Heart left ventricle (tissue), 16 donors: ENCODE measurements around the gene ARHGAP26. TPM values are rescaled to one million over a fixed set of nuclear protein-coding genes. Genes with fewer than 3 reads are reported as not detected.
"Not testable (repeated sequence)": the region's sequence is repeated elsewhere in the genome, so short reads cannot be mapped to it uniquely, and the experiment has no call there.

Source experiments
- ATAC-seq, 4 donors: fragments of 200-7000 bp; cut with Tn5 transposase; one replicate each; pipeline ENCODE4 v1.9.1; 2020 to 2022; ENCODE audit warnings: moderate library complexity in 4 of 4, mild to moderate bottlenecking in 3 of 4, moderate number of reproducible peaks in 1 of 4
- DNase-seq, 5 donors: peaks; one replicate each; pipeline ENCODE4 v3.0.0-alpha.2; 2020
- H3K27ac ChIP-seq, 12 donors: fragments of 200-600 bp; sonication (generic) in 4 of 12; one replicate each; pipeline versions ENCODE4 v1.5.0 to v1.8.0; 2016 to 2022; ENCODE audit warnings: mild to moderate bottlenecking in 2 of 12
- H3K27me3 ChIP-seq, 9 donors: fragments of 200-600 bp; sonication (generic) in 2 of 9; one replicate each; pipeline versions ENCODE4 v1.5.1 to v1.8.0; 2016 to 2022; ENCODE audit warnings: mild to moderate bottlenecking in 3 of 9
- H3K36me3 ChIP-seq, 9 donors: fragments of 200-600 bp; sonication (generic) in 2 of 9; one replicate each; pipeline versions ENCODE4 v1.5.0 to v1.8.0; 2018 to 2022; ENCODE audit warnings: mild to moderate bottlenecking in 2 of 9
- H3K4me1 ChIP-seq, 12 donors: fragments of 200-600 bp; sonication (generic) in 4 of 12; one replicate each; pipeline versions ENCODE4 v1.5.0 to v1.8.0; 2016 to 2022; ENCODE audit warnings: mild to moderate bottlenecking in 3 of 12
- H3K4me3 ChIP-seq, 12 donors: fragments of 200-600 bp; sonication (generic) in 4 of 12; one replicate each; pipeline versions ENCODE4 v1.5.0 to v1.8.0; 2017 to 2022; ENCODE audit warnings: mild to moderate bottlenecking in 9 of 12, moderate library complexity in 4 of 12
- H3K9me3 ChIP-seq, 12 donors: fragments of 200-600 bp; sonication (generic) in 4 of 12; one replicate each; pipeline versions ENCODE4 v1.5.0 to v1.8.0; 2016 to 2022; ENCODE audit warnings: mild to moderate bottlenecking in 1 of 12
- POLR2A ChIP-seq, 2 donors: fragments of 450-650 bp; IDR thresholded peaks; one replicate each; pipeline ENCODE4 v1.6.1; 2017; ENCODE audit warnings: antibody characterized with exemption in 2 of 2, mild to moderate bottlenecking in 2 of 2, moderate library complexity in 2 of 2
- WGBS, 4 donors: extraction: QIAGEN DNeasy Blood & Tissue Kit in 2 of 4; methylation state at CpG; one replicate each; pipeline versions ENCODE4 v1.1.5 to v1.1.7; 2013 to 2018; 5-methylcytosine and 5-hydroxymethylcytosine counted together
- intact Hi-C, 10 donors: fragments of 100-400 bp; cut with DNase I; formaldehyde crosslinking; loops; one replicate each; pipeline versions ENCODE4 v1.11.1 to v1.14.2; 2022
- polyA plus RNA-seq, 2 donors: library from polyadenylated mRNA; stranded (reverse); fragments of 200-250 nt; gene quantifications; one replicate each; pipeline ENCODE4 v1.2.3, GENCODE V29; 2013
- total RNA-seq, 9 donors: library from RNA; depleted of rRNA in 2 of 9; stranded (reverse); fragments of >200 nt in 2 of 9; fragmentation: NEBNext Ultra II Directional in 3 of 9; extraction: Animal tissue kit (Norgen Biotek cat#: 25700) in 3 of 9; gene quantifications; one replicate each; pipeline versions ENCODE4 v1.1.0 to v1.2.4, GENCODE V29; 2016 to 2023
- TF ChIP-seq, protein P1 (sequence below), 12 donors: fragments of 200-600 bp; sonication (generic) in 4 of 12; IDR thresholded peaks; one replicate each; pipeline versions ENCODE4 v1.5.0 to v1.8.0; 2018 to 2022; ENCODE audit warnings: antibody characterized with exemption in 12 of 12, mild to moderate bottlenecking in 5 of 12
- donor health status: ischemic (EF 13 %, LVEDD 7.1; RV severe dilation, severe dysfunction).
- donor health status: healthy with polysubstance abuse.
- donor health status: DM: no; HTN: yes; CAD: no.
- donor health status: DM: no; HTN: no; CAD: no.
- donor health status: ischemic (EF 25% LVEDD 6.9; RV normal size, moderate dysfunction).
- donor health status: ischemic (EF 25% LVEDD 5.7; RV mildly dilated, moderate dysfunction).
- donor health status: healthy.
- donor health status: DM: yes; HTN: yes; CAD: no.
- donor health status: ischemic (EF 35%, LVEDD 5.7; RV mildly dilated, moderate dysfunction).
- donor health status: nonischemic (EF 11% LVEDD 7.7; RV severe dilation, severe dysfunction).
- donor health status: DM: yes; HTN: yes; CAD: no.
- donor health status: PGD.
- donor health status: ischemic (EF 29% LVEDD 5.4; RV normal size, mild dysfunction).
- donor health status: nonischemic (EF 23%, LVEDD 6.1; RV moderate dilation, normal function).

ARHGAP26 gene
- total and polyA plus RNA-seq, 11 donors, result 11.9 to 52.1 (median 33.7) TPM

DNA sequence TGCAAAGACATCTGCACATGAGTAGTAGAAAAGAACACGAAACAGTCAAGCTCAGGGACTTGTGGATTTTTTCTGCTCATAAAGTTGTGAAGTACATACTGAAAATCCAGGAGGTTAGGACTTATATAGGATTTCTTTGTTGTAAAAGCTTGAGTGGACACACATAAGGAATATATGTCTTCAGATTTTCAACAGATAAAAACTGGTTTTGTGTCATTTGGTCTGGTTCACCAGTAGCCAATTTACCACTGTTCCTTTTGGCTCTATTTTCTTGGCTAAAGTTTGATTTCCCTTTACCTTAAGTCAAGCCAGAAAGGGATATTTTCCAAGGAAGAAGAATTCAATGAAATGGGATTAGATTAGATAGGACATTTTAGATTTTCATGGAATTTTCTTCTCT is 429.0 kb downstream of the ARHGAP26 start:
- H3K27ac ChIP-seq, result no peak overlapping the region
- ATAC-seq, result no peak
- 93 to 98% (median 95%) methylated on average over 1 of the region's 1 CpG for WGBS, 4 donors
- intact Hi-C loops, result loop anchor here in 1 of 10 donors (10.0 kb wide), 1 partner anchor 54 kb away; no protein-coding TSS in a partner anchor
- H3K36me3 ChIP-seq, result no peaks in the 10 kb centered on the region
- no peak for TF ChIP-seq POLR2A (IDR thresholded peaks at IDR 0.05)
- TF ChIP-seq, protein P1, sequence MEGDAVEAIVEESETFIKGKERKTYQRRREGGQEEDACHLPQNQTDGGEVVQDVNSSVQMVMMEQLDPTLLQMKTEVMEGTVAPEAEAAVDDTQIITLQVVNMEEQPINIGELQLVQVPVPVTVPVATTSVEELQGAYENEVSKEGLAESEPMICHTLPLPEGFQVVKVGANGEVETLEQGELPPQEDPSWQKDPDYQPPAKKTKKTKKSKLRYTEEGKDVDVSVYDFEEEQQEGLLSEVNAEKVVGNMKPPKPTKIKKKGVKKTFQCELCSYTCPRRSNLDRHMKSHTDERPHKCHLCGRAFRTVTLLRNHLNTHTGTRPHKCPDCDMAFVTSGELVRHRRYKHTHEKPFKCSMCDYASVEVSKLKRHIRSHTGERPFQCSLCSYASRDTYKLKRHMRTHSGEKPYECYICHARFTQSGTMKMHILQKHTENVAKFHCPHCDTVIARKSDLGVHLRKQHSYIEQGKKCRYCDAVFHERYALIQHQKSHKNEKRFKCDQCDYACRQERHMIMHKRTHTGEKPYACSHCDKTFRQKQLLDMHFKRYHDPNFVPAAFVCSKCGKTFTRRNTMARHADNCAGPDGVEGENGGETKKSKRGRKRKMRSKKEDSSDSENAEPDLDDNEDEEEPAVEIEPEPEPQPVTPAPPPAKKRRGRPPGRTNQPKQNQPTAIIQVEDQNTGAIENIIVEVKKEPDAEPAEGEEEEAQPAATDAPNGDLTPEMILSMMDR (IDR thresholded peaks at IDR 0.05), result no peak
- H3K9me3 ChIP-seq, result peaks cover 0 to 19% (median 0%) of the 10 kb centered on the region in 12 donors
- no peak overlapping the region for H3K4me3 ChIP-seq
- peaks cover 0 to 56% (median 24%) of the 10 kb centered on the region in 12 donors for H3K4me1 ChIP-seq
- no peaks in the 10 kb centered on the region for H3K27me3 ChIP-seq
- no peak for DNase-seq

DNA sequence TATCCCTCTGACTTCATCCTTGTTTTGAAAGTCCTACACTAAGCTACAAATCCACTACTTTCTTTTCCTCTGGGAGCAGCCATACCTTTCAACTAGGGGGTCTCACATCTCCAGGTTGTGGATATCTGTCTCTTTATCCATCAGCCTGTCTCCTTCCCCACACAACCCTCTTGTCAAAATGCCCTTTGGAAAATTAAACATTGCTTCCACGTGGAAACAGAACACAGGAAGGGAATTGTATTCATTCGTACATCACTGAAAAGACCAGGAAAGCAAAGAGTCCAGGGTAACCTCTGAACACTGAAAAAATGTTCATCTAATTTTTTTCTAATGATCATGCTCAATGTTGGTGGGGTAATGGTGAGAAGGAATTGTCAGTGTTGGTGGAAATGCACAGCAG is 429.7 kb downstream of the ARHGAP26 start:
- 50 to 64% (median 58%) methylated on average over 2 of the region's 2 CpGs for WGBS, 4 donors
- TF ChIP-seq, protein P1 (IDR thresholded peaks at IDR 0.05), result no peak
- DNase-seq, result no peak
- H3K4me3 ChIP-seq, result no peak overlapping the region
- ATAC-seq, result no peak
- peaks cover 0 to 61% (median 24%) of the 10 kb centered on the region in 12 donors for H3K4me1 ChIP-seq
- peaks cover 0 to 19% (median 0%) of the 10 kb centered on the region in 12 donors for H3K9me3 ChIP-seq
- intact Hi-C loops, result loop anchor here in 4 of 10 donors (5.0 to 10.0 kb wide), 5 partner anchors 55 to 205 kb away; partner anchors contain the start of gene NR3C1 (in 2 of the 4)
- peak overlapping the region in 1 of 12 donors; percentile 2 for H3K27ac ChIP-seq
- H3K36me3 ChIP-seq, result no peaks in the 10 kb centered on the region
- H3K27me3 ChIP-seq, result no peaks in the 10 kb centered on the region

DNA sequence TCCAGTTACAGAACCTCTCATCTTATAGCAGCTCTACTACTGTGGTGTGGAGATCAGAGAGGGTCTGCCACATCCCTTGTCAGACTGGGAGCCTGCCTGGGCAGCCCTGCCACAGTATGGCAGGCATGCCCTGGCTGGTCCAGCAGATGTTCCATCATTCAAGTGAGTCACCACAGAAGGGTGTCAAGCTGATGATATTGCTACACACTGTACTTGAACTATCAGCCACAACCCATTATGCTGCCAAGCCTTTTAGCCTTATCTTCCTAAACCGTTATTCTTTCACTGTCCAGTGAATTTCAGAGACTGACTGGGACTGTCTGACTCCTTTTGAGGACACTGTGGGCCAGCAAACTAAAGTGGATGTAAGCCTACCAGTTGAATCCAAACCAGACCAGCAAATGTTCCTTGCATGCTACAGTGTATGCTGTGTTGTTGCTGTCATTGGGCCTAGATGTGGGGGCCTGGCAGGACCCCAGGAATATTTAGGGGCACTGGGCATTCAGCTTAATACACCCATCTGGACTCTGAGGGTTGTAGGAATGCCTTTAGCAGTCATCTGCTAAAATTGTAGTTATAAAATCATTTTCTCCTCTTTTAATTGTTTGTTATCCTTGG is 430.7 kb downstream of the ARHGAP26 start:
- intact Hi-C loops, result loop anchor here in 3 of 10 donors (5.0 to 10.0 kb wide), 4 partner anchors 166 to 204 kb away; partner anchors contain the start of gene NR3C1 (in 2 of the 3)
- DNase-seq (peak in 4 of 5 donors; percentile 56 to 73 (median 68)), ATAC-seq (peak; percentile 96 to 99 (median 98))
- TF ChIP-seq, protein P1 (IDR thresholded peaks at IDR 0.05), result no peak
- no peak for TF ChIP-seq POLR2A (IDR thresholded peaks at IDR 0.05)
- Histone ChIP-seq H3K27ac (peak overlapping the region in 7 of 12 donors; percentile 19 to 58 (median 45)), H3K4me3 (no peak overlapping the region), H3K27me3 (no peaks in the 10 kb centered on the region), H3K36me3 (no peaks in the 10 kb centered on the region), H3K4me1 (peaks cover 0 to 61% (median 33%) of the 10 kb centered on the region in 12 donors), H3K9me3 (peaks cover 0 to 19% (median 0%) of the 10 kb centered on the region in 12 donors)
- WGBS, 4 donors, result 33 to 45% (median 39%) methylated on average over 1 of the region's 1 CpG

DNA sequence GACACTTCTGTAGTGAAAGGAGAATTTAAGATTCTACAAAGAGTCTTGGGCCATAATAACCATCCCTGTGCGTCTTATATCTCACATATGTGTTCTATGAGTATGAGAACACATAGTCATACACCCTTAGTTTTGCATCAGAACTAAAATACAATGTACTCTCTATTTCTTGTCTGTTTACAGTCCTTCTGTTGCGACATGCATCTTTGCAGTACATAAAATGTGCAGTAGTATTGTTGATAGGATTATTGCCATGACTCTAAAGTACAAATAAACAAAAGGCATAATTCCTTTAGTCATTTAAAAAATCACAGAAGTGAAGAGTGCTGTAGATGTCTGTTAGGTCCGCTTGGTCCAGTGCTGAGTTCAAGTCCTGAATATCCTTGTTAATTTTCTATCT is 431.4 kb downstream of the ARHGAP26 start:
- Histone ChIP-seq H3K4me3 (no peak overlapping the region), H3K9me3 (peaks cover 0 to 19% (median 0%) of the 10 kb centered on the region in 12 donors), H3K36me3 (no peaks in the 10 kb centered on the region), H3K27me3 (no peaks in the 10 kb centered on the region), H3K4me1 (peaks cover 0 to 61% (median 35%) of the 10 kb centered on the region in 12 donors), H3K27ac (peak overlapping the region in 4 of 12 donors; percentile 19 to 58 (median 46))
- no peak for ATAC-seq
- WGBS, 4 donors, result 89 to 99% (median 96%) methylated on average over 3 of the region's 3 CpGs
- DNase-seq, result no peak
- intact Hi-C loops, result loop anchor here in 3 of 10 donors (5.0 to 10.0 kb wide), 4 partner anchors 167 to 203 kb away; partner anchors contain the start of gene NR3C1 (in 2 of the 3)
- TF ChIP-seq, protein P1 (IDR thresholded peaks at IDR 0.05), result no peak
- no peak for TF ChIP-seq POLR2A (IDR thresholded peaks at IDR 0.05)

DNA sequence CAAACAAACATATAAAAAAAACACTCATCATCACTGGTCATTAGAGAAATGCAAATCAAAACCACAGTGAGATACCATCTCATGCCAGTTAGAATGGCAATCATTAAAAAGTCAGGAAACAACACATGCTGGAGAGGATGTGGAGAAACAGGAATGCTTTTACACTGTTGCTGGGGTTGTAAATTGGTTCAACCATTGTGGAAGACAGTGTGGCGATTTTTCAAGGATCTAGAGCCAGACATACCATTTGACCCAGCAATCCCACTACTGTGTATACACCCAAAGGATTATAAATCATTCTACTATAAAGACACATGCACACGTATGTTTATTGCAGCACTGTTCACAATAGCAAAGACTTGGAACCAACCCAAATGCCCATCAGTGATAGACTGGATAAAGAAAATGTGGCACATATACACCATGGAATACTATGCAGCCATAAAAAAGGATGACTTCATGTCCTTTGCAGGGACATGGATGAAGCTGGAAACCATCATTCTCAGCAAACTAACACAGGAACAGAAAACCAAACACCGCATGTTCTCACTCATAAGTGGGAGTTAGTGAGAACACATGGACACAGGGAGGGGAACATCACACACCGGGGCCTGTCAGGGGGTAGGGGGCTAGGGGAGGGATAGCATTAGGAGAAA is 433.3 kb downstream of the ARHGAP26 start:
- intact Hi-C loops, result loop anchor here in 3 of 10 donors (5.0 to 10.0 kb wide), 4 partner anchors 169 to 201 kb away; partner anchors contain the start of gene NR3C1 (in 2 of the 3)
- H3K9me3 ChIP-seq, H3K27me3 ChIP-seq, H3K27ac ChIP-seq, ATAC-seq, DNase-seq, H3K36me3 ChIP-seq, H3K4me3 ChIP-seq: not testable (repeated sequence)
- WGBS, 4 donors, result 96 to 99% (median 98%) methylated on average over 4 of the region's 4 CpGs
- H3K4me1 ChIP-seq, result peaks cover 0 to 77% (median 49%) of the 10 kb centered on the region in 12 donors
